ENCODE measurements around the gene ZNF585A.
"Not testable (repeated sequence)": the region's sequence is repeated elsewhere in the genome, so short reads cannot be mapped to it uniquely, and the experiment has no call there.

ZNF585A gene
- total RNA-seq = 4.3 reads per million, percentile 17 among the genes with 10 or more reads in this experiment

GRCh38 chr19:37172368-37173366, at the start of gene ZNF585A:
Gene ZNF585A (minus strand): TSS chr19:37172695. CDS start chr19:37169910, 2,785 bp downstream.
- peak; percentile 85 for DNase-seq

DNA sequence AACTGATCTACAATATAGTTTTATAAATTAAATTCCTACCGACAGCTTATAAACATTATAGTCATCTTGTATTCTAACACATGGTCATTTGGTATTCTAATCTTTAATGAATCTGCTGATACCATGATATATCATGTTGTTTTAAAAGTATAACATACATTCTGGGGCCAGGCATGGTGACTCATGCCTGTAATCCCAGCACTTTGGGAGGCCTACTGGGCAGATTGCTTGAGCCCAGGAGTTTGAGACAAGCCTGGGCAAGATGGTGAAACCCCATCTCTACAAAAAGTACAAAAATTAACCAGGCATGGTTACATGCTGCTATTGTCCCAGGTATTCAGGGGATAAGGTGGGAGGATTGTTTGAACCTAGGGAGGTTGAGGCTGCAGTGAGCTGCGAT, 48.6 kb upstream of the ZNF585A start:
- DNase-seq = no peak

- no peak for DNase-seq
Measured at GRCh38 chr19:37220383-37220782, 47.9 kb upstream of the ZNF585A start.

- no peak for DNase-seq
Measured at GRCh38 chr19:37218592-37218935, 46.1 kb upstream of the ZNF585A start.

DNA sequence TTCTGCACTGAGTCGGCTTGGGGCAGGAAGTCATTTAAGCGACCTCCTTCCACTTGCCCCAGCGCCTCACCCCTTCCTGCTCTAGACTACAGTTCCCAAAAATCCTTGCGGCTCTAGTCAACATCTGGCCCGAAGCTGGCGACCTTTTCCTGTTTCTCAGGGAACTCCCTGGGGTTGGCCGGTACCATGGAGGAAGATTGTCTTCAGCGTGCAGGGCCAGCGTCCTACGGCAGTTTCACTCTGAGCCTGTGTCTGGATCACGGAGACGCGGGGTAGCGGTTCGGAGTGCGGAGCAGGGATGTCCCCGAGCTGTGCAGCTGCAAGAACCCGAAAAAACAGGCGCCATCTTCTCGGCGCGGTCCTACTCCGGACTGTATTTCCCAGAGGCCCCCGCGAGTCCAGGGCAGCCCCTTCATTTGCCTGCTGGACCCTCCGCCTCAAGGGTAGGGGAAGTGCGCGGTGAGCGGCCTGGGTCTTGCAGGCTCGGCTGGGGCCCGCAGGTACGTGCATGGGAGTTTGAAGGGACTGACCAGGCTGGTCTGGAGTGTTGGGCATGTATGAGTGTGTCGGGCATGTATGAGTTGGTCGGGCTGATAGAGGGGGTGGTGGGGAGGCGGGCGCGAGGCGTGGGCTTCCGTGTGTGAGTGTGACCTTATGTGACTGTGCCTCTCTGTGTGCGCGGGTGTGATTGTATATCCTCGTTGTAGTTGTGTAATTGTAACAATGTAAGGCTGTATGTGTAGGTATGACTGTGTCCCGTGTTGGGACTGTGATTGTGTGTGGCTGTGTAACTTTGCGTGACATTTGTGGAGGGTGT, 45.5 kb upstream of the ZNF585A start, which contains the start of gene ZNF383:
Gene ZNF383, plus strand, starts transcription at position 440 of the 817 bp plus-strand sequence. CDS start 12,240 bp downstream, outside the sequence.
- peak; percentile 74 for DNase-seq

- no peak for DNase-seq
Measured at GRCh38 chr19:37217480-37217774, 44.9 kb upstream of the ZNF585A start.

- no peak for DNase-seq
Measured at GRCh38 chr19:37197768-37198167, 25.3 kb upstream of the ZNF585A start.

DNA sequence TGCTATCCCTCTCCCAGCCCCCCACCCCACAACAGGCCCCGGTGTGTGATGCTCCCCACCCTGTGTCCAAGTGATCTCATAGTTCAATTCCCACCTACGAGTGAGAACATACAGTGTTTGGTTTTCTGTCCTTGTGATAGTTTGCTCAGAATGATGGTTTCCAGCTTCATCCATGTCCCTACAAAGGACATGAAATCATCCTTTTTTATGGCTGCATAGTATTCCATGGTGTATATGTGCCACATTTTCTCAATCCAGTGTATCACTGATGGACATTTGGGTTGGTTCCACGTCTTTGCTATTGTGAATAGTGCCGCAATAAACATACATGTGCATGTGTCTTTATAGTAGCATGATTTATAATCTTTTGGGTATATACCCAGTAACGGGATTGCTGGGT, 24.6 kb upstream of the ZNF585A start:
- DNase-seq = not testable (repeated sequence)

GRCh38 chr19:37195248-37195647, 22.8 kb upstream of the ZNF585A start:
- not testable (repeated sequence) for DNase-seq

DNA sequence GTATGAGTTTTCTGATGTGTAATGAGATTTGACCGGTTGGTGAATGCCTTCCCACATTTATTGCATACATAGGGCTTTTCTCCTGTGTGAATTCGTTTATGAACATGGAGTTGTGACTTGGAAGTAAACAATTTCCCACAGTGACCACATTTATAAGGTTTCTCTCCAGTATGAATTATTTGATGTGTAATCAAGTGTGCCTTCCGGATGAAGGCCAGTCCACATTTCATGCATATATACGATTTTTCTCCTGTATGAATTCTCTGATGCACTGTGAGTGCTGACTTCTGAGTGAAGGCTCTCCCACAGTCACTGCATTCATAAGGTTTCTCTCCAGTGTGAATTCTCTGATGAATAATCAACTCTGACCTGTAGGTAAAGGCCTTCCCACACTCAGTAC, 13.6 kb upstream of the ZNF585A start:
- not testable (repeated sequence) for DNase-seq

DNA sequence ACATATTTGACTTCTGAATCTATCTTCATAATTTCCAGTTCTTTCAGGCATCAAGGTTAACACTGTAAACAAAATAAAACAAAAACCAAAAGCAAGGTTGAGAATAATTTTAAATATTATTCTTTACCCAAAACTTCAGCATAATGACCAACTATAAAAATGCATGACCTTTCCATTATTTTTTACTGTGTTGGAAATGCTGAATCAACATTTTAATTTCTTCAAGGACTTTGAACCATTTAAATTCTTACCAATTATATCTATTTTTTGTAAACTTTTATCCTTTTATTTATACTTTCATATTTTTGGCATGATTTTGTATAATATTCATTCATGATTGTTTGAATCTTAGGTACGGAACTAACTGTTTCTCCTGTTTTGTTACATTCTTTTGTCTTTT, 6.9 kb downstream of the ZNF585A start:
- DNase-seq = no peak

DNA sequence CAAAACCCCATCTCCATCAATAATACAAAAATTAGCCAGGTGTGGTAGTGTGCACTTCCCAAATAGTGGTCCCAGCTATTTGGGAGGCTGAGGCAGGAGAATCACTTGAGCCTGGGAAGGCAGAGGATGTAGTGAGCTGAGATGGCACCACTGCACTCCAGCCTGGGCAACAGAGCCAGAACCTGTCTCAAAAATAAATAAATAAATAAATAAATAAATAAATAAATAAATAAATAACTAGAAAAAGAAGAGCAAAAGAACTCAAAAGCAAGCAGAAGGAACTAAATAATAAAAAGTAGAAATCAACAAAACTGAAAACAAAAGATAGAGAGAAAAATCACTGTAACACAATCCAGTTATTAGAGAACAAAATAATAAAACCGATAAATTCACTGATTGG, 12.3 kb downstream of the ZNF585A start:
- DNase-seq = no peak

GRCh38 chr19:37148214-37148613, 24.3 kb downstream of the ZNF585A start:
- no peak for DNase-seq

DNA sequence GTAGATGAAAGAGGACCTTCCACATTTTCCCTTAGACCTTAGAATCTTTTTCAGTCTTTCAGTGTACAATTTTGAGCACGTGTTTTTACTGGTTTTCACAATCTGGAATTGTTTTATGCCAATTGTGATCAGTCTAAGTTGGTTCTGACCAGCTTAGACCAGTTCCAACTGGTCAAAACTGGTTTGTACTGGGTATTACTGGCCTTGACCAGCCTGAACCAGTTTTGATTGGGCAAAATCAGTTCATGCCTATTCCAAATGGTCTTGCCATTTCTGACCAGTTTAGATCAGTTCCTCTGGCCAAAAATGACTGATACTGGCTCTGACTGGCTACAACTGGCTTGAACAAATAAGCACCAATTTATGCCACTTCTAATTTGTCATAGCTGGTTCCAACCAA, 36.4 kb downstream of the ZNF585A start:
- no peak for DNase-seq

- DNase-seq = no peak
Measured at GRCh38 chr19:37128821-37129177, 43.7 kb downstream of the ZNF585A start.

DNA sequence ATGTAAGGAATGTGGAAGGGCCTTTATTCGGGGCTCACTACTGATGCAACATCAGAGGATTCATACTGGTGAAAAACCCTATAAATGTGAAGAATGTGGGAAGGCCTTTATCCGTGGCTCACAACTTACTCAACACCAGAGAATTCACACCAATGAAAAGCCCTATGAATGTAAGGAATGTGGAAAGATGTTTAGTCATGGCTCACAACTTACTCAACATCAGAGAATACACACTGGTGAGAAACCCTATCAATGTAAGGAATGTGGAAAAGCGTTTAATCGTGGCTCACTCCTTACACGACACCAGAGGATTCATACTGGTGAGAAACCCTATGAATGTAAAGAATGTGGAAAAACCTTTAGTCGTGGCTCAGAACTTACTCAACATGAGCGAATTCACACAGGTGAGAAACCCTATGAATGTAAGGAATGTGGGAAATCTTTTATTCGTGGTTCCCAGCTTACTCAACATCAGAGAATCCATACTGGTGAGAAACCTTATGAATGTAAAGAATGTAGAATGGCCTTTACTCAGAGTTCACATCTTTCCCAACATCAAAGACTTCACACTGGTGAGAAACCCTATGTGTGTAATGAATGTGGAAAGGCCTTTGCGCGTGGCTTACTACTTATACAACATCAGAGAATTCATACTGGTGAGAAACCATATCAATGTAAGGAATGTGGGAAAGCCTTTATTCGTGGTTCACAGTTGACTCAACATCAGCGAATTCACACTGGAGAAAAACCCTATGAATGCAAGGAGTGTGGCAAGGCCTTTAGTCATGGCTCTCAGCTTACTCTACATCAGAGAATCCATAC, 44.3 kb downstream of the ZNF585A start:
- no peak for DNase-seq

GRCh38 chr19:37122093-37122492, 50.4 kb downstream of the ZNF585A start:
- DNase-seq = not testable (repeated sequence)

DNA sequence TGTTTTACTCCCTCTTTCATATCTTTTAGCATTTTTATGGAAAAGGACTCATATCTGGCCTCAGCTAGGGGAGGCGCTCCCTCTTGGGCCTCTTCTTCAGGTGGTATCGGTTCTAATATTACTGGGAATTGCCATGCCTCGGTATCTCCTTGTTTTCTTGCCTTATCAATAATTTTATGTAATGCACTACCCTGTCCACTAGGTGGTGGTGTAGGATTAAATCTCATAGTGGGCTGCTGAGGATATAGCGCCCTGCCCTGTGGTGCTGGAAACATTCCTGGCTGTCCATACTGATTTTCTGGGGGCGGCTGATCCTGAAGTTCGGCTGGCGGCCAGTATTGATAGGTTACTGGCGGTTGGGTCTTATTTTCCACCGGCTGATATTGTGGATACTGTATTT, 58.5 kb downstream of the ZNF585A start:
- DNase-seq = no peak

DNA sequence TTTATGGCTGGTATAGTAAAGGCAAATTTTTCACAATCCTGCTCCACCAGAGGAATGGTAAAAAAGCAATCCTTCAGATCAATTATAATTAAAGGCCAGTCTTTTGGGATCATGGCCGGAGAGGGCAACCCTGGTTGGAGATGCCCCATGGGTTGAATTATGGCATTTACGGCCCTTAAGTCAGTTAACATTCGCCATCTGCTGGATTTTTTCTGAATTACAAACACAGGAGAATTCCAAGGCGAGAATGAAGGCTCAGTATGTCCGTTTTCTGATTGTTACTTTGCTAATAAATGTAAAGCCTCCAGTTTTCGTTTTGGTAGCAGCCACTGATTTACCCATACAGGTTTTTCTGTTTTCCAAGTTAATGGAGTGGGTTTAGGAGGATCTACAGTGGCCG, 60.7 kb downstream of the ZNF585A start:
- not testable (repeated sequence) for DNase-seq

DNA sequence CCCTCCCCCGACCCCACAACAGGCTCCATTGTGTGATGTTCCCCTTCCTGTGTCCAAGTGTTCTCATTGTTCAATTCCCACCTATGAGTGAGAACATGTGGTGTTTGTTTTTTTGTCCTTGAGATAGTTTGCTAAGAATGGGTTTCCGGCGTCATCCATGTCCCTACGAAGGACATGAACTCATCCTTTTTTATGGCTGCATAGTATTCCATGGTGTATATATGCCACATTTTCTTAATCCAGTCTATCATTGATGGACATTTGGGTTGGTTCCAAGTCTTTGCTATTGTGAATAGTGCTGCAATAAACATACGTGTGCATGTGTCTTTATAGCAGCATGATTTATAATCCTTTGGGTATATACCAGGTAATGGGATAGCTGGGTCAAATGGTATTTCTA, 68.4 kb downstream of the ZNF585A start:
- DNase-seq = not testable (repeated sequence)

GRCh38 chr19:37098570-37098969, 73.9 kb downstream of the ZNF585A start:
- no peak for DNase-seq

- DNase-seq = no peak
Measured at GRCh38 chr19:37095859-37096258, 76.6 kb downstream of the ZNF585A start.

Data from effector CD4-positive, alpha-beta T cell (primary cell).